HG02678 (cell line): ENCODE results near the gene NBEAL2.
"Not testable (repeated sequence)": the region's sequence is repeated elsewhere in the genome, so short reads cannot be mapped to it uniquely, and the experiment has no call there.

ENCODE experiments used
- ATAC-seq: cut with Tn5 transposase; IDR thresholded peaks from one replicate; pipeline ENCODE4 v1.9.1; 2021; ENCODE audit warnings: mild to moderate bottlenecking, moderate library complexity; ENCODE audit not compliant: unreplicated experiment

NBEAL2 gene

GRCh38 chr3:47035645-47036044 is 56.2 kb downstream of the NBEAL2 start:
- no peak for ATAC-seq

- no peak for ATAC-seq
Measured at GRCh38 chr3:47036145-47036544, 56.7 kb downstream of the NBEAL2 start.

- not testable (repeated sequence) for ATAC-seq
Measured at GRCh38 chr3:47037302-47037701, 57.8 kb downstream of the NBEAL2 start.

GRCh38 chr3:47041114-47041513 is 61.6 kb downstream of the NBEAL2 start:
- no peak for ATAC-seq

- no peak for ATAC-seq
Measured at GRCh38 chr3:47042231-47042791, 62.8 kb downstream of the NBEAL2 start.

GRCh38 chr3:47047069-47047468 is 67.6 kb downstream of the NBEAL2 start:
- ATAC-seq = no peak

GRCh38 chr3:47047673-47048072 is 68.2 kb downstream of the NBEAL2 start:
- no peak for ATAC-seq

GRCh38 chr3:47054412-47054811 is 74.9 kb downstream of the NBEAL2 start:
- ATAC-seq = no peak

- ATAC-seq = no peak
Measured at GRCh38 chr3:47056705-47057104, 77.2 kb downstream of the NBEAL2 start.

- ATAC-seq = no peak
Measured at GRCh38 chr3:47057212-47057671, 77.8 kb downstream of the NBEAL2 start.
